ENCODE data around the gene PDGFB.

PDGFB gene

GRCh38 chr22:39240831-39241793 lies 3.7 kb downstream of the PDGFB start:
- no peak for DNase-seq (ENCODE audit: low read depth)
- no peak for TF ChIP-seq CTCF (IDR thresholded peaks at IDR 0.05; ENCODE audit: control insufficient read depth, insufficient read depth, low read depth, low read length, missing control alignments)
- no peak overlapping the region for H3K4me3 ChIP-seq (ENCODE audit: control insufficient read depth, low read depth, low read length)

GRCh38 chr22:39239561-39240423 lies 5.0 kb downstream of the PDGFB start:
- no peak for DNase-seq (ENCODE audit: low read depth)
- H3K4me3 ChIP-seq (ENCODE audit: control insufficient read depth, low read depth, low read length), result no peak overlapping the region
- no peak for TF ChIP-seq CTCF (IDR thresholded peaks at IDR 0.05; ENCODE audit: control insufficient read depth, insufficient read depth, low read depth, low read length, missing control alignments)

- H3K4me3 ChIP-seq (ENCODE audit: control insufficient read depth, low read depth, low read length), result no peak overlapping the region
- DNase-seq (ENCODE audit: low read depth), result no peak
- no peak for TF ChIP-seq CTCF (IDR thresholded peaks at IDR 0.05; ENCODE audit: control insufficient read depth, insufficient read depth, low read depth, low read length, missing control alignments)
Observed at GRCh38 chr22:39238966-39239505, 5.7 kb downstream of the PDGFB start.

- no peak for TF ChIP-seq CTCF (IDR thresholded peaks at IDR 0.05; ENCODE audit: control insufficient read depth, insufficient read depth, low read depth, low read length, missing control alignments)
- DNase-seq (ENCODE audit: low read depth), result no peak
- H3K4me3 ChIP-seq (ENCODE audit: control insufficient read depth, low read depth, low read length), result no peak overlapping the region
Observed at GRCh38 chr22:39238561-39238960, 6.2 kb downstream of the PDGFB start.

- no peak overlapping the region for H3K4me3 ChIP-seq (ENCODE audit: control insufficient read depth, low read depth, low read length)
- no peak for TF ChIP-seq CTCF (IDR thresholded peaks at IDR 0.05; ENCODE audit: control insufficient read depth, insufficient read depth, low read depth, low read length, missing control alignments)
- no peak for DNase-seq (ENCODE audit: low read depth)
Observed at GRCh38 chr22:39238101-39238466, 6.7 kb downstream of the PDGFB start.

GRCh38 chr22:39237318-39238100 lies 7.3 kb downstream of the PDGFB start:
- no peak for TF ChIP-seq CTCF (IDR thresholded peaks at IDR 0.05; ENCODE audit: control insufficient read depth, insufficient read depth, low read depth, low read length, missing control alignments)
- no peak for DNase-seq (ENCODE audit: low read depth)
- no peak overlapping the region for H3K4me3 ChIP-seq (ENCODE audit: control insufficient read depth, low read depth, low read length)

All from AG09309 (cell line).